ENCODE data around the gene PXDN.
"Not testable (repeated sequence)": the region's sequence is repeated elsewhere in the genome, so short reads cannot be mapped to it uniquely, and the experiment has no call there.

Gene PXDN, protein sequence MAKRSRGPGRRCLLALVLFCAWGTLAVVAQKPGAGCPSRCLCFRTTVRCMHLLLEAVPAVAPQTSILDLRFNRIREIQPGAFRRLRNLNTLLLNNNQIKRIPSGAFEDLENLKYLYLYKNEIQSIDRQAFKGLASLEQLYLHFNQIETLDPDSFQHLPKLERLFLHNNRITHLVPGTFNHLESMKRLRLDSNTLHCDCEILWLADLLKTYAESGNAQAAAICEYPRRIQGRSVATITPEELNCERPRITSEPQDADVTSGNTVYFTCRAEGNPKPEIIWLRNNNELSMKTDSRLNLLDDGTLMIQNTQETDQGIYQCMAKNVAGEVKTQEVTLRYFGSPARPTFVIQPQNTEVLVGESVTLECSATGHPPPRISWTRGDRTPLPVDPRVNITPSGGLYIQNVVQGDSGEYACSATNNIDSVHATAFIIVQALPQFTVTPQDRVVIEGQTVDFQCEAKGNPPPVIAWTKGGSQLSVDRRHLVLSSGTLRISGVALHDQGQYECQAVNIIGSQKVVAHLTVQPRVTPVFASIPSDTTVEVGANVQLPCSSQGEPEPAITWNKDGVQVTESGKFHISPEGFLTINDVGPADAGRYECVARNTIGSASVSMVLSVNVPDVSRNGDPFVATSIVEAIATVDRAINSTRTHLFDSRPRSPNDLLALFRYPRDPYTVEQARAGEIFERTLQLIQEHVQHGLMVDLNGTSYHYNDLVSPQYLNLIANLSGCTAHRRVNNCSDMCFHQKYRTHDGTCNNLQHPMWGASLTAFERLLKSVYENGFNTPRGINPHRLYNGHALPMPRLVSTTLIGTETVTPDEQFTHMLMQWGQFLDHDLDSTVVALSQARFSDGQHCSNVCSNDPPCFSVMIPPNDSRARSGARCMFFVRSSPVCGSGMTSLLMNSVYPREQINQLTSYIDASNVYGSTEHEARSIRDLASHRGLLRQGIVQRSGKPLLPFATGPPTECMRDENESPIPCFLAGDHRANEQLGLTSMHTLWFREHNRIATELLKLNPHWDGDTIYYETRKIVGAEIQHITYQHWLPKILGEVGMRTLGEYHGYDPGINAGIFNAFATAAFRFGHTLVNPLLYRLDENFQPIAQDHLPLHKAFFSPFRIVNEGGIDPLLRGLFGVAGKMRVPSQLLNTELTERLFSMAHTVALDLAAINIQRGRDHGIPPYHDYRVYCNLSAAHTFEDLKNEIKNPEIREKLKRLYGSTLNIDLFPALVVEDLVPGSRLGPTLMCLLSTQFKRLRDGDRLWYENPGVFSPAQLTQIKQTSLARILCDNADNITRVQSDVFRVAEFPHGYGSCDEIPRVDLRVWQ (N-terminal part only)

DNA sequence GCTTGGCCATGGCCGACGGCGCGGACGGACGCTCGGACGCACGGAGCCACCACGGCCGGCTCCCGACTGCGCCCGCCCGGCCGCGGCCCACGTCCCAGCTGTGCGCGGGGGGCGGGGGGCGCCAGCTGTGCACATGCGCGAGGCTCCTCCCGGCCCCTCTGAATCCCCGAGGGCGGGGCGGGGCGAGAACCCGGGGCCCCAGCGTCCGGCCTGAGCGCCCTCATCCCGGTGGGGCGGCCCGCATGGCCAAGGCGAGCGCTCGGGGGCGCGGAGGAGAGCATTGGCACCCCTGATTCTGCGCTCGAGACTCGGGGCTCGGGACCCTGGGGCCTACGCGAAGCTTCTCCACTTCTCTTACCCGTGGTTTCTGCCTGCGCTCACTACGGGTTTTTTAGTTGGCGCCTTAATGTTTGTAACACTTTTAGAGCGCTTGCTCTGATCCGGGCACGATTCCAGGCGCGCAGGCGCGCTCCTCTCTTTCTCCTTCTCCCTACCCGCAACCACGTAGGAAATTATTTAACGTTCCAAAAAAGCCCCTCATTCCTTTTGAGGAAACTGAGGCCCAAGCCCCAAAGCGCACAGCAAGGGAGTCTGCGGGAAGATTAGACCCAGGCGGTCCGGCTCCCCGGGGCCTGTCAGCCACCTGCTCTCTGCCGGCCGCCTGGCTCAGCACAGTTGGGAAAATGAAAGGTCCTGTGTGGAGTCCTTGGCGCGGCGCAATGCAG lies at the start of gene PXDN:
Gene PXDN, minus strand, starts transcription at position 70 of the 725 bp plus-strand sequence. Its CDS starts 60 bp downstream, at position 10.
- no peak for DNase-seq

DNA sequence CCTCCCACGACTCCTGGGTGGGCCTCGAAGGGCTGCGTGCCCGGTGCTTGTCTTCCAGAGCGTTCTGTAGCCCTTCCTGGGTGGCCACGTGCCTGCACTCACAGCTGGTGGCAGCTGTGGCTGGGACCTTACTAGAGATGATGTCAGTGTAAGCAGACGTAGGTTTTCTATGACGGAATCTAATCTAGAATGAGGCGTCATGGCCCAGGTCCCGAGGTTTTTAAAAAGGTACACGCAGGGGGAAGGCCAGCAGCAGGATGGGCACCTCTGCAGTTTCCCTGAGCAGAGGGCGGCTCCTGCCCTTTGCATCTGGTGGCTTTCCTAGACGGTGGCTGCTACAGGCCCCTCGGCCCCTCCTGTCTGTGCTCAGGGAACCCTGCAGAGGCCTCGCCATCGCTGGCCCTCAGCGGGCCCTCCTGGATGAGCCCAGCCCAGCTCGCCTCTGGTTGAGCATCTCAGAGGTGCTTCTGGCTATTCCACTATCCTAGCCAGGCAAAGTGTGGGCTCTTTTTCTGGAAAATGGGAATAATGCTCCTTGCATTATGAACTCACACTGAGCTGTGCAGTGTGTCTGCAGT lies 49.6 kb upstream of the PXDN start:
- no peak for DNase-seq

GRCh38 chr2:1793001-1793867 lies 48.9 kb upstream of the PXDN start:
- no peak for DNase-seq

GRCh38 chr2:1791685-1792435 lies 47.5 kb upstream of the PXDN start:
- DNase-seq, result no peak

GRCh38 chr2:1791006-1791605 lies 46.8 kb upstream of the PXDN start:
- DNase-seq, result no peak

- DNase-seq, result no peak
These were observed 46.2 kb upstream of the PXDN start for GRCh38 chr2:1790473-1790872.

GRCh38 chr2:1789610-1790009 lies 45.3 kb upstream of the PXDN start:
- no peak for DNase-seq

DNA sequence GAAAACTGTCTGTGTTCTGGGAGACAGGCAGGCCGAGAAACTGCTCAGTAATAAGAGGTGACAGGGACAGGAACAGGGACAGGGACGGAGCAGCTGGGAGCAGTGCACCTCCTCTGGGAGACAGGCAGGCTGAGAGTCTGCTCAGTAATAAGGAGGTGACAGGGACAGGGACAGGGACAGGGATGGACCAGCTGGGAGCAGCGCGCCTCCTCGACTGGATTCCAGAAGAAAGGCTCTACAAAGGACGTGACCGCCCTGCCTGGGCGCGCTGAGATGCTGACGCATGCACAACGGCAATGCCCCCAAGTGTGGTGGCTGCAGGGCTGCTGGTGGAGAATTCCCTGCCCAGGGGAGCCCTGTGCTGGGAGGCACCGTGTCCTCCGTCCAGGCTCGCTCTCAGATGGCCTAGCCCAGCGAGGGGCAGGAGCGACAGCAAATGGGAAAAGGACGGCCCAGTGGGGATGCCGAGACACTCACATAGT lies 44.2 kb upstream of the PXDN start:
- no peak for DNase-seq

DNA sequence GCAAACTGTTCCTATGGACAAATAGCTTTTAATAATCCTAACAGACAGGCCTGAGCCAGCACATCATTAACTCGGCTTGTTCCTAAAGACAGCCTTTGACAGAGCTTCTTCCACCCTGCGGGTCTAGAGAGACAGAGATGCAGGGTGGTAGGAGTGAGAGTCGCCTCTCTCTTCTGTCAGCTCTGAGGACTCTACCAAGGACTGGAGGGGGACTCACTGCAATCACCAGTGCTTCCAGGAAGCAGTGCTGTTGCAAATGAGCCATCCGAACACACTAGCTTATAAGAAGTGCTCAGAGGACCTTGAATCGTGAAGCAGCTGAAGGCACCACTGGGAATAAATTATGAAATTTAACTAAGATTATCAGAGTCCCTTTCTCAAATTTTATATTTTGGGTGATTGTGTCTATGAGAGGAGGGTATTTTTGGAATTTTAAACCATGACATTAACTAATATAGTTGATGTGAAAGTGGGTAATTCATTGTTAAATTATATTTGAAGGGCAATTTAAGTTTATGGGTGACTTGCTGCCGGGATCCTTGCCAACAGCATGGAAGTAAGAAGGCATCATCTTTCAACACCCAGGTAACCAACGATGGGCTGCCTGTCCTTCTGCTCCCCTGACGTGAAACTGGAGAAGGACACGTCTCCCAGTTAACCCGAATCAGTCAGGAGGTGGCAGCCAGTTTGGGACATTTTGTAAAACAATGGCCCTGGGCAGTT lies 43.6 kb upstream of the PXDN start:
- no peak for DNase-seq

GRCh38 chr2:1784986-1785617 lies 40.8 kb upstream of the PXDN start:
- DNase-seq, result no peak

- DNase-seq, result no peak
These were observed 39.8 kb upstream of the PXDN start for GRCh38 chr2:1784087-1784486.

GRCh38 chr2:1782514-1782913 lies 38.2 kb upstream of the PXDN start:
- no peak for DNase-seq

DNA sequence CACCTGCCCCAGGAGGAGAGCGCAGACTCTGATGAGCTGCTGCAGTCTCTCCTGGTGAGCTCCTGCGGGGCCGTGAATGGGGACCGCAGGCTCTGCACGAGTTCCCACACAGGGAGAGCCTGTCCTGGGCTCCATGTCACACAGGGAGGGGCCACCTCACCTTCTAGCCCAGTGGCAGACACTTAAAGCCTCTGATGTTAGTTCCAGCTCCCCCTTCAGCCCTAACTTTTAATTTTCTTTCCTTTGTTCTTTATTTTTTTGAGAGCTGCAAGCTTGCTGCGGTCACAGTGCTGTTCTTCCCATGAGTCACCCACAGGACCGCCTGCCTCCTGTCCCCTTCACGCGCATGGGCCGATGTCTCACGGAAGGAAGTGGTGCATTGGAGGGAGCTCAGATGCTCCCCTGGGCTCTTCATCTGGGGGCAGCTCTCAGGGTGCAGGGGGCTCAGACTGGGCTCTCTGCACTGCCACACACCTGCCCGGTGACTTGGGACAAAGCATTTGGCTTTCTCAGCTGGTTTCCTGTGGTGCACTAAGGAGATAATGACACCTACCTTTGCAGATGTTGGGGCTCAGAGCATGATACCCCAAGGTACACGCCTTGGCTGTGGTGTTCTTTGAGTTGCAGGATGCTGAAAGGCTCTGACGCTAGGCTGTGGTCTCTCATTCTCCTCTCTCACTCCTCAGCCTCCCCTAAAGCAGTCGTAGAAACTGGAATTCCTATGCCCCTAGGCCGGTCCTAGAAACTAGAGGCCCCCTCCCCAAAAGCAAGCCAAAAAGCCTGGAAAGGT lies 37.2 kb upstream of the PXDN start:
- no peak for DNase-seq

DNA sequence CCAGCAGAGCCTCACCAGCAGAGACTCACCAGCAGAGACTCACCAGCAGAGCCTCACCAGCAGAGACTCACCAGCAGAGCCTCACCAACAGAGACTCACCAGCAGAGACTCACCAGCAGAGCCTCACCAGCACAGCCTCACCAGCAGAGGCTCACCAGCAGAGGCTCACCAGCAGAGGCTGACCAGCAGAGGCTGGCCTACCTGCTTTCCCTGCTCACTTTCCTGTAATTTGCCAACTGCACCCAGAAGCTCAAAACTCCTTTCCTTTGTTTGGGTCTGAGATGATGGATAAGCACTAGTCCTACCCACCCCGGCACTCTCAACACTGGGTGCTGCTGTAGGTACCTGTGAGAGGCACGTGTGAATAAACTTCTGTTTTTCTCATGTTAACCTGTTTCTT lies 36.4 kb upstream of the PXDN start:
- DNase-seq, result no peak

DNA sequence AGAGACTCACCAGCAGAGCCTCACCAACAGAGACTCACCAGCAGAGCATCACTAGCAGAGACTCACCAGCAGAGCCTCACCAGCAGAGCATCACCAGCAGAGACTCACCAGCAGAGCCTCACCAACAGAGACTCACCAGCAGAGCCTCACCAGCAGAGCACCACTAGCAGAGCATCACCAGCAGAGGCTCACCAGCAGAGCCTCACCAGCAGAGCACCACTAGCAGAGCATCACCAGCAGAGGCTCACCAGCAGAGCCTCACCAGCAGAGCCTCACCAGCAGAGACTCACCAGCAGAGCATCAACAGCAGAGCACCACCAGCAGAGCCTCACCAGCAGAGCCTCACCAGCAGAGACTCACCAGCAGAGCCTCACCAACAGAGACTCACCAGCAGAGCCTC lies 35.7 kb upstream of the PXDN start:
- DNase-seq, result not testable (repeated sequence)

DNA sequence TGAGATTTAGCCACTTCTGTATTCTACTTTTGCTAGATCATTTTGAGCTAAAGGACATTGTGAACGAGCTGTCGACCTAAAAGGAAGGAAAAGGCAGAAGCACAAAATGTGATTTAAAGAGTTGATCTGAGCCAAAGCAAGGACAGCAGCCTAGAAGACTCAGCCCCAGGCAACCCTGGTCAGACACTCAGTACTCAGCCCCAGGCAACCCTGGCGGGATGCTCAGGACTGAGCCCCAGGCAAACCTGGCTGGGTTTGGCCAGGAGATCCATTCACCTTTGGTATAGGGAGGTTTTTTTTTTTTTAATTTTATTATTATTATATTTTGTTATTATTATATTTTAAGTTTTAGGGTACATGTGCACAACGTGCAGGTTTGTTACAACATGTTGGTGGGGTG lies 34.3 kb upstream of the PXDN start:
- DNase-seq, result no peak

GRCh38 chr2:1777781-1778180 lies 33.5 kb upstream of the PXDN start:
- DNase-seq, result no peak

- DNase-seq, result no peak
These were observed 32.8 kb upstream of the PXDN start for GRCh38 chr2:1777156-1777555.

All from activated effector memory CD4-positive, alpha-beta T cell treated with Interleukin-2 at 50 U/mL for 16 hours (primary cell).